GM18517 (cell line): Measurements from ENCODE around the gene USP44.
"Not testable (repeated sequence)": the region's sequence is repeated elsewhere in the genome, so short reads cannot be mapped to it uniquely, and the experiment has no call there.

Source experiments
- ATAC-seq: cut with Tn5 transposase; IDR thresholded peaks from one replicate; pipeline ENCODE4 v1.9.1; 2021; ENCODE audit warnings: mild to moderate bottlenecking, moderate library complexity; ENCODE audit not compliant: unreplicated experiment

The USP44 gene

GRCh38 chr12:95511977-95512376 is 39.3 kb downstream of the USP44 start:
- no peak for ATAC-seq

GRCh38 chr12:95509300-95509699 is 42.0 kb downstream of the USP44 start:
- ATAC-seq, result no peak

GRCh38 chr12:95506707-95507523 is 44.4 kb downstream of the USP44 start:
- no peak for ATAC-seq

- no peak for ATAC-seq
These were observed 46.2 kb downstream of the USP44 start for GRCh38 chr12:95505039-95505438.

GRCh38 chr12:95504140-95504539 is 47.1 kb downstream of the USP44 start:
- no peak for ATAC-seq

GRCh38 chr12:95499772-95500171 is 51.5 kb downstream of the USP44 start:
- ATAC-seq, result no peak

GRCh38 chr12:95498968-95499367 is 52.3 kb downstream of the USP44 start:
- ATAC-seq, result no peak

GRCh38 chr12:95497031-95497430 is 54.2 kb downstream of the USP44 start:
- no peak for ATAC-seq

- no peak for ATAC-seq
These were observed 55.8 kb downstream of the USP44 start for GRCh38 chr12:95495433-95495832.

- ATAC-seq, result no peak
These were observed 56.4 kb downstream of the USP44 start for GRCh38 chr12:95494888-95495287.

GRCh38 chr12:95492462-95492861 is 58.8 kb downstream of the USP44 start:
- ATAC-seq, result no peak

GRCh38 chr12:95487024-95487423 is 64.3 kb downstream of the USP44 start:
- ATAC-seq, result no peak

GRCh38 chr12:95484524-95484923 is 66.8 kb downstream of the USP44 start:
- no peak for ATAC-seq

GRCh38 chr12:95482564-95482963 is 68.7 kb downstream of the USP44 start:
- ATAC-seq, result not testable (repeated sequence)

GRCh38 chr12:95481888-95482287 is 69.4 kb downstream of the USP44 start:
- ATAC-seq, result no peak

- no peak for ATAC-seq
These were observed 70.2 kb downstream of the USP44 start for GRCh38 chr12:95481072-95481471.

- no peak for ATAC-seq
These were observed 71.0 kb downstream of the USP44 start for GRCh38 chr12:95480230-95480629.

- no peak for ATAC-seq
These were observed 76.7 kb downstream of the USP44 start for GRCh38 chr12:95474660-95474958.

GRCh38 chr12:95473884-95474659 is 77.2 kb downstream of the USP44 start, which contains the start of gene METAP2:
TSS of gene METAP2 (plus strand) at chr12:95474152. CDS start at chr12:95474180, 28 bp downstream.
- peak; percentile 94 for ATAC-seq

- ATAC-seq, result peak; percentile 33
These were observed 77.9 kb downstream of the USP44 start for GRCh38 chr12:95473231-95473883.

GRCh38 chr12:95470300-95470699 is 81.0 kb downstream of the USP44 start:
- no peak for ATAC-seq
